Large intestine (tissue), 3 donors: ENCODE measurements around the gene RYR2. TPM values are rescaled to one million over a fixed set of nuclear protein-coding genes. Genes with fewer than 3 reads are reported as not detected.
"Not testable (repeated sequence)": the region's sequence is repeated elsewhere in the genome, so short reads cannot be mapped to it uniquely, and the experiment has no call there.

Source experiments
- DNase-seq, 2 donors: peaks; one replicate each; pipeline versions ENCODE4 v3.0.0 to v3.0.0-alpha.2; 2013
- H3K27ac ChIP-seq: one replicate; pipeline ENCODE4 v1.5.1; 2013; ENCODE audit warnings: low read length
- H3K27me3 ChIP-seq: 2 replicates; pipeline ENCODE4 v1.6.1; 2013; ENCODE audit warnings: low read length; ENCODE audit not compliant: control insufficient read depth, insufficient read depth
- H3K36me3 ChIP-seq: 2 replicates; pipeline ENCODE4 v1.6.1; 2013; ENCODE audit warnings: low read length; ENCODE audit not compliant: control insufficient read depth, insufficient read depth
- H3K4me1 ChIP-seq: one replicate; pipeline ENCODE4 v1.6.1; 2013; ENCODE audit warnings: low read length; ENCODE audit not compliant: control insufficient read depth, insufficient read depth
- H3K4me3 ChIP-seq: one replicate; pipeline ENCODE4 v1.5.1; 2013; ENCODE audit warnings: low read length
- H3K9me3 ChIP-seq: one replicate; pipeline ENCODE4 v1.6.1; 2013; ENCODE audit warnings: mild to moderate bottlenecking, low read depth, low read length, moderate library complexity; ENCODE audit not compliant: control insufficient read depth
- WGBS: methylation state at CpG from one replicate; pipeline ENCODE4 v1.1.5; 2013; ENCODE audit warnings: low lambda C conversion rate; ENCODE audit not compliant: insufficient coverage; 5-methylcytosine and 5-hydroxymethylcytosine counted together
- polyA plus RNA-seq: library from polyadenylated mRNA; unstranded; fragments of 120-200 nt; gene quantifications from one replicate; pipeline ENCODE4 v1.2.1, GENCODE V29; 2013

RYR2 gene
- polyA plus RNA-seq, 1 donor = 4.3 TPM

GRCh38 chr1:237838320-237838719 is 796.3 kb downstream of the RYR2 start:
- H3K4me1 ChIP-seq = no peaks in the 10 kb centered on the region
- no peak overlapping the region for H3K27ac ChIP-seq
- H3K9me3 ChIP-seq = no peaks in the 10 kb centered on the region
- WGBS = no CpG with 5 or more reads among the region's 3 CpGs
- H3K4me3 ChIP-seq = no peak overlapping the region
- DNase-seq = no peak
- H3K27me3 ChIP-seq = no peaks in the 10 kb centered on the region
- H3K36me3 ChIP-seq = no peaks in the 10 kb centered on the region

GRCh38 chr1:237838904-237839534 is 797.0 kb downstream of the RYR2 start:
- DNase-seq = no peak
- no peaks in the 10 kb centered on the region for H3K9me3 ChIP-seq
- H3K36me3 ChIP-seq = no peaks in the 10 kb centered on the region
- no CpG with 5 or more reads among the region's 6 CpGs for WGBS
- H3K4me1 ChIP-seq = no peaks in the 10 kb centered on the region
- no peak overlapping the region for H3K4me3 ChIP-seq
- no peak overlapping the region for H3K27ac ChIP-seq
- no peaks in the 10 kb centered on the region for H3K27me3 ChIP-seq

DNA sequence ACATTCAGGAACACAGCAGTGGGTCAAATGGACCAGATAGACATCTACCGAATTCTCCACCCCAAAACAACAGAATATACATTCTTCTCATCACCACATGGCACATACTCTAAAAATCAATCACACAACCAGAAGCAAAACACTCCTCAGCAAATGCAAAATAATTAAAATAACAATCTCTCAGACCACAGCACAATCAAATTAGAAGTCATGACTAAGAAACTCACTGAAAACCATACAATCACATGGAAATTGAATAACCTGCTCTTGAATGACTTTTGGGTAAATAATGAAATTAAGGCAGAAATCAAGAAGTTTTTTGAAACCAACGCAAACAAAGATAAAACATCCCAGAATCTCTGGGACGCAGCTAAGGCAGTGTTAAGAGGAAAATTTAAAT is 799.5 kb downstream of the RYR2 start:
- no CpG with 5 or more reads among the region's 3 CpGs for WGBS
- Histone ChIP-seq H3K36me3 (no peaks in the 10 kb centered on the region), H3K9me3 (no peaks in the 10 kb centered on the region), H3K4me3 (no peak overlapping the region), H3K27ac (no peak overlapping the region), H3K4me1 (no peaks in the 10 kb centered on the region), H3K27me3 (no peaks in the 10 kb centered on the region)
- no peak for DNase-seq

DNA sequence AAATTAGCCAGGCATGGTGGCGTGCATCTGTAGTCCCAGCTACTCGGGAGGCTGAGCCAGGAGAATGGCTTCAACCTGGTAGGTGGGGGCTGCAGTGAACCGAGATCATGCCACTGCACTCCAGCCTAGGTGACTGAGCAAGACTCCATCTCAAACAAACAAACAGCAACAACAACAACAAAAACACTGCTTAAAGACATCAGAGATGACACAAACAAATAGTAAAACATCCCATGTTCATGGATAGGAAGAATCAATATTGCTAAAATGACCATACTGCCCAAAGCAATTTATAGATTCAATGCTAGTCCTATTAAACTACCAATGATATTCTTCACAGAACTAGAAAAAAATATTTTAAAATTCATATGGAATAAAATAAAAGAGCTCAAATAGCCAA is 801.5 kb downstream of the RYR2 start:
- H3K4me1 ChIP-seq, DNase-seq, H3K9me3 ChIP-seq, H3K36me3 ChIP-seq, H3K4me3 ChIP-seq, H3K27me3 ChIP-seq, H3K27ac ChIP-seq: not testable (repeated sequence)
- WGBS = no CpG with 5 or more reads among the region's 3 CpGs

DNA sequence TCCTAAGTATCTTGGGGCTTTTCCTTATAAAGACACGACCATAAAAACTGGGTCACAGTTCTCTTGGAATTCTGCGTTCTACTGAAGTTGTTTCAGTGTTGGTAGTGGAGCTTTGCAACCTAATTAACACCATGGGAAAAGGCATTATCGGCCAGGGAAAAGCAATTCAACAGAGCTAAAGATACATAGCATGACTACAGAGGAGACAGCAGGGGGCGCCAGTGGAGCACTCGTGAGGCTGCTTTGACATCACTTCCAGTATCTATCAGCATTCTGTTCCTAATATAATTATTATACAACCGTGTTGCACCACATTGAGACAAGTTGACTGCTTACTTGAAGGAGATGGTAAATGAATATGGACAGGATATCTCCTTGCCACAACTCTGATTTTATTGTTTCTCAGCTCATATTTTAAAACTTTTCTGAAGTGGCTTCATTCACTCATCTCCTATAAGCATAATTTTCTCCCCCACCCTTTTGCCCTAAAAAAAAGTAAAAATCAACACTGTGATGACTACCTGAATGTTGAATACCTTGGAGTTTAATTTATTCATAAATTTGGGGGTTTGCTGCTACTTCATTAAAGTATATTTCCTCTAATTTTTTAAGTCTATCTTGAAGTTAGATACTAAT is 809.3 kb downstream of the RYR2 start:
- DNase-seq = peak; percentile 12 to 31
- no peaks in the 10 kb centered on the region for H3K27me3 ChIP-seq
- H3K9me3 ChIP-seq = no peaks in the 10 kb centered on the region
- H3K4me3 ChIP-seq = no peak overlapping the region
- no peaks in the 10 kb centered on the region for H3K36me3 ChIP-seq
- no peaks in the 10 kb centered on the region for H3K4me1 ChIP-seq
- WGBS = 10% methylated on average over 2 of the region's 6 CpGs
- H3K27ac ChIP-seq = no peak overlapping the region

DNA sequence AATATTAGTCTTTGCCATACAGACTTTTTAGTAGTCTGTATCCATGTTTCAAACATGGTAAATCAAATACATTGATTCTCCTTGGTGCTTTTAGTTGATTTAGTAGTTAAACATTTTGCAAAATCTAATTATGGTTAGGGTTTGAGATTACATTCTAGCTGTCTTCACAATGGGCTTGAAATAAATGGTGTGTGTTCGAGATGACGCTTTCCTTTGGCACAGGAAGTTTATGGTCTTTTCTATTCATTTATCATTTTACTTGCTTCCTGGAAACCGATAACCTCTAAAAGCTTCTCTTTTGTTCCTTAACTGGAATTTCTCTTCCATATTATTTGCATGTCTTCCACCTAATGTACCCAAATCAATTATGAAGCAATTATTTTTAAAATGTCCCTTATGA is 810.4 kb downstream of the RYR2 start:
- DNase-seq = no peak
- Histone ChIP-seq H3K4me3 (no peak overlapping the region), H3K27ac (no peak overlapping the region), H3K27me3 (no peaks in the 10 kb centered on the region), H3K36me3 (no peaks in the 10 kb centered on the region), H3K4me1 (no peaks in the 10 kb centered on the region), H3K9me3 (no peaks in the 10 kb centered on the region)
- 82% methylated on average over 3 of the region's 3 CpGs for WGBS

DNA sequence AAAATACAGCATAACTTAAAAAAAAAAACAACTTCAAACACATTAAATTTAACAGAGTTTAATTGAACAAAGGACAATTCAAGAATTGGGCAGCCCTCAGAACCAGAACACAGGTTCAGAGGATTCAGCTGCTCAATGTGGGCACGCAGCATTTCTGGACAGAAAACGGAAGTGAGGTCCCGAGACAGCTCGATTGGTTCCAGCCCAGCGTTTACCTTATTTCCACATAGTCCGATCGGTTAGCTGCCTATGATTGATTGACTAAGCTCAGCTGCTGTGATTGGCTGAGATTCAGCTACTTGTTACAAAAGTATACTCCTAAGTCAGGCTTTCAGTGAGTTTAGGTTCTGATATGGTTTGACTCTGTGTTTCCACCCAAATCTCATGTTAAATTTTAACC is 815.5 kb downstream of the RYR2 start:
- Histone ChIP-seq H3K27ac (no peak overlapping the region), H3K27me3 (no peaks in the 10 kb centered on the region), H3K36me3 (no peaks in the 10 kb centered on the region), H3K4me3 (no peak overlapping the region), H3K9me3 (no peaks in the 10 kb centered on the region), H3K4me1 (no peaks in the 10 kb centered on the region)
- 80% methylated on average over 1 of the region's 7 CpGs for WGBS
- no peak for DNase-seq

GRCh38 chr1:237858992-237859391 is 817.0 kb downstream of the RYR2 start:
- Histone ChIP-seq H3K36me3 (no peaks in the 10 kb centered on the region), H3K27ac (no peak overlapping the region), H3K27me3 (no peaks in the 10 kb centered on the region), H3K4me1 (no peaks in the 10 kb centered on the region), H3K9me3 (no peaks in the 10 kb centered on the region), H3K4me3 (no peak overlapping the region)
- DNase-seq = no peak
- WGBS = 71% methylated on average over 2 of the region's 4 CpGs

GRCh38 chr1:237861944-237862343 is 820.0 kb downstream of the RYR2 start:
- H3K4me3 ChIP-seq = no peak overlapping the region
- H3K36me3 ChIP-seq = no peaks in the 10 kb centered on the region
- H3K27ac ChIP-seq = no peak overlapping the region
- no peaks in the 10 kb centered on the region for H3K4me1 ChIP-seq
- no peaks in the 10 kb centered on the region for H3K9me3 ChIP-seq
- WGBS = 94% methylated on average over 2 of the region's 8 CpGs
- DNase-seq = no peak
- no peaks in the 10 kb centered on the region for H3K27me3 ChIP-seq

DNA sequence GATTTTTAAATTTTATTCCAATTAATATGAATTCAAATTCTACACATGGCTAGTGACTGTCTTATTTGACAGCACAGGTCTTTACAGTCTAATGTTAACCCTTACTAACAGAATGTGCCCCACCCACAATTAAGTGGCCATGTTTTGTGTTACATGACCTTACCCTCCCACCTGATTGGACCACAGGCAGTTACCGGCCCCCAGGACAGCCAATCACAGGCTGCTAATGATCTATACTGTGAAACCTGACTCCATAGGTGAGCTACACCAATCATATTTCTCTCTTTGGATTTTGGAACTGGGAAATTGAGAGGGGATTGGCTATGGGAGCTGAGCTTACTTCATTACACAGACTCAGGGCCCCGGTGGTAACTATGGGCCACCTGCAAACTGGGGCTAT is 821.2 kb downstream of the RYR2 start:
- no peaks in the 10 kb centered on the region for H3K4me1 ChIP-seq
- no peak overlapping the region for H3K27ac ChIP-seq
- H3K4me3 ChIP-seq = no peak overlapping the region
- no peaks in the 10 kb centered on the region for H3K9me3 ChIP-seq
- no peak for DNase-seq
- no peaks in the 10 kb centered on the region for H3K27me3 ChIP-seq
- no peaks in the 10 kb centered on the region for H3K36me3 ChIP-seq
- no CpG with 5 or more reads among the region's 2 CpGs for WGBS
